Prostate gland (tissue), 2 donors: ENCODE measurements around the gene CPSF7. TPM values are rescaled to one million over a fixed set of nuclear protein-coding genes. Genes with fewer than 3 reads are reported as not detected.

ENCODE experiments used
- DNase-seq: peaks from one replicate; pipeline ENCODE4 v3.0.0-alpha.2; 2019; ENCODE audit warnings: low spot score
- H3K27ac ChIP-seq, 2 donors: fragments of 200-600 bp; sonication (generic); 2 replicates each; pipeline ENCODE4 v1.5.1; 2017 to 2019
- H3K27me3 ChIP-seq: fragments of 200-600 bp; sonication (generic); replicated peaks from 2 replicates; pipeline ENCODE4 v1.5.1; 2019; ENCODE audit not compliant: insufficient read depth
- H3K36me3 ChIP-seq, 2 donors: fragments of 200-600 bp; sonication (generic); 1 replicate in 1 of 2; 2 replicates in 1 of 2; pipeline versions ENCODE4 v1.5.1 to v1.8.1; 2017 to 2019
- H3K4me1 ChIP-seq: fragments of 200-600 bp; sonication (generic); replicated peaks from 2 replicates; pipeline ENCODE4 v1.5.1; 2019
- H3K4me3 ChIP-seq, 2 donors: fragments of 200-600 bp; sonication (generic); 2 replicates each; pipeline ENCODE4 v1.5.1; 2017 to 2019
- H3K9me3 ChIP-seq: fragments of 200-600 bp; sonication (generic); 2 replicates; pipeline ENCODE4 v1.5.1; 2017
- CTCF ChIP-seq, 4 experiments: fragments of 200-600 bp in 2 of 4; fragments of 450-650 bp in 2 of 4; sonication (generic) in 2 of 4; IDR thresholded peaks; 1 replicate in 3 of 4; 2 replicates in 1 of 4; pipeline ENCODE4 v1.5.1; 2016 to 2019; ENCODE audit warnings: antibody characterized with exemption in 4 of 4, mild to moderate bottlenecking in 2 of 4, moderate library complexity in 2 of 4
- POLR2A ChIP-seq: fragments of 450-650 bp; IDR thresholded peaks from one replicate; pipeline ENCODE4 v1.6.1; 2016; ENCODE audit warnings: antibody characterized with exemption, mild to moderate bottlenecking
- POLR2AphosphoS5 ChIP-seq: sonication (generic); formaldehyde crosslinking; IDR thresholded peaks from one replicate; pipeline ENCODE4 v1.6.1; 2017; ENCODE audit warnings: antibody characterized with exemption
- whole genome bisulfite sequencing: methylation state at CpG from one replicate; pipeline ENCODE4 v1.1.5; 2018; 5-methylcytosine and 5-hydroxymethylcytosine counted together
- intact Hi-C: fragments of 100-400 bp; cut with DNase I; formaldehyde crosslinking; loops from one replicate; pipeline ENCODE4 v1.14.2; 2022
- total RNA-seq, 2 donors: library from RNA; depleted of rRNA; stranded (reverse); fragments of >200 nt; gene quantifications; one replicate each; pipeline ENCODE4 v1.1.0, GENCODE V29; 2016

Gene CPSF7
- total RNA-seq, 2 donors from 2014 or later = 44.7 to 66.8 TPM

- no peak for DNase-seq
- no peaks in the 10 kb centered on the region for H3K27me3 ChIP-seq
- H3K9me3 ChIP-seq = no peaks in the 10 kb centered on the region
- 66% methylated on average over 4 of the region's 4 CpGs for WGBS
- no peak overlapping the region for H3K4me3 ChIP-seq
- peaks cover 3% of the 10 kb centered on the region for H3K4me1 ChIP-seq
- H3K36me3 ChIP-seq = peaks cover 7 to 22% of the 10 kb centered on the region in 2 donors
- intact Hi-C loops = no loop called here
- no peak overlapping the region for H3K27ac ChIP-seq
- TF ChIP-seq POLR2A = no peak
- TF ChIP-seq POLR2AphosphoS5 = no peak
- TF ChIP-seq CTCF (IDR thresholded peaks at IDR 0.05) = no peak
These were observed 25.1 kb downstream of the CPSF7 start for GRCh38 chr11:61404641-61405040.

- Histone ChIP-seq H3K27me3 (no peaks in the 10 kb centered on the region), H3K9me3 (no peaks in the 10 kb centered on the region), H3K4me1 (peaks cover 3% of the 10 kb centered on the region), H3K36me3 (peaks cover 7 to 18% of the 10 kb centered on the region in 2 donors), H3K4me3 (no peak overlapping the region), H3K27ac (no peak overlapping the region)
- no peak for DNase-seq
- TF ChIP-seq POLR2A (no peak), CTCF (IDR thresholded peaks at IDR 0.05) (no peak), POLR2AphosphoS5 (no peak)
- 53% methylated on average over 5 of the region's 5 CpGs for WGBS
- intact Hi-C loops = no loop called here
These were observed 25.7 kb downstream of the CPSF7 start for GRCh38 chr11:61404103-61404502.

- H3K9me3 ChIP-seq = no peaks in the 10 kb centered on the region
- no peaks in the 10 kb centered on the region for H3K27me3 ChIP-seq
- no peak for DNase-seq
- intact Hi-C loops = no loop called here
- peaks cover 3% of the 10 kb centered on the region for H3K4me1 ChIP-seq
- 90% methylated on average over 1 of the region's 1 CpG for WGBS
- H3K36me3 ChIP-seq = peaks cover 7 to 14% of the 10 kb centered on the region in 2 donors
- H3K4me3 ChIP-seq = no peak overlapping the region
- no peak for TF ChIP-seq POLR2AphosphoS5
- no peak overlapping the region for H3K27ac ChIP-seq
These were observed 26.1 kb downstream of the CPSF7 start for GRCh38 chr11:61403658-61404057.

- Histone ChIP-seq H3K9me3 (no peaks in the 10 kb centered on the region), H3K27me3 (no peaks in the 10 kb centered on the region), H3K36me3 (peaks cover 5 to 14% of the 10 kb centered on the region in 2 donors), H3K4me3 (no peak overlapping the region), H3K27ac (no peak overlapping the region), H3K4me1 (peaks cover 3% of the 10 kb centered on the region)
- TF ChIP-seq CTCF (IDR thresholded peaks at IDR 0.05) (no peak), POLR2AphosphoS5 (no peak), POLR2A (no peak)
- 83% methylated on average over 2 of the region's 2 CpGs for WGBS
- intact Hi-C loops = no loop called here
- no peak for DNase-seq
These were observed 28.2 kb downstream of the CPSF7 start for GRCh38 chr11:61401573-61401972.

GRCh38 chr11:61401173-61401572, 28.6 kb downstream of the CPSF7 start:
- TF ChIP-seq POLR2A (no peak), POLR2AphosphoS5 (no peak), CTCF (IDR thresholded peaks at IDR 0.05) (no peak)
- Histone ChIP-seq H3K36me3 (peaks cover 5 to 14% of the 10 kb centered on the region in 2 donors), H3K9me3 (no peaks in the 10 kb centered on the region), H3K4me3 (no peak overlapping the region), H3K4me1 (peaks cover 3% of the 10 kb centered on the region), H3K27ac (no peak overlapping the region), H3K27me3 (no peaks in the 10 kb centered on the region)
- intact Hi-C loops = no loop called here
- no peak for DNase-seq
- 94% methylated on average over 2 of the region's 2 CpGs for WGBS
